Measurements from ENCODE around the gene SLC6A4.

The SLC6A4 gene

GRCh38 chr17:30235386-30236296 lies at the start of gene SLC6A4:
SLC6A4 (minus strand) TSS chr17:30235697; CDS start chr17:30221958, 13,739 bp downstream.
- no peak for DNase-seq (ENCODE audit: low read depth in 2 of 2)

GRCh38 chr17:30279156-30279555 lies 43.7 kb upstream of the SLC6A4 start:
- no peak for DNase-seq (ENCODE audit: low read depth in 2 of 2)

- DNase-seq (ENCODE audit: low read depth in 2 of 2) = no peak
These were observed 42.5 kb upstream of the SLC6A4 start for GRCh38 chr17:30278032-30278431.

GRCh38 chr17:30275911-30276310 lies 40.4 kb upstream of the SLC6A4 start:
- no peak for DNase-seq (ENCODE audit: low read depth in 2 of 2)

- DNase-seq (ENCODE audit: low read depth in 2 of 2) = no peak
These were observed 39.4 kb upstream of the SLC6A4 start for GRCh38 chr17:30274887-30275286.

GRCh38 chr17:30273373-30273772 lies 37.9 kb upstream of the SLC6A4 start:
- no peak for DNase-seq (ENCODE audit: low read depth in 2 of 2)

- DNase-seq (ENCODE audit: low read depth in 2 of 2) = no peak
These were observed 35.6 kb upstream of the SLC6A4 start for GRCh38 chr17:30271102-30271501.

GRCh38 chr17:30267625-30268024 lies 32.1 kb upstream of the SLC6A4 start:
- DNase-seq (ENCODE audit: low read depth in 2 of 2) = no peak

GRCh38 chr17:30263552-30264333 lies 28.2 kb upstream of the SLC6A4 start:
- no peak for DNase-seq (ENCODE audit: low read depth in 2 of 2)

- no peak for DNase-seq (ENCODE audit: low read depth in 2 of 2)
These were observed 21.4 kb upstream of the SLC6A4 start for GRCh38 chr17:30256756-30257506.

GRCh38 chr17:30254150-30254549 lies 18.7 kb upstream of the SLC6A4 start:
- no peak for DNase-seq (ENCODE audit: low read depth in 2 of 2)

- DNase-seq (ENCODE audit: low read depth in 2 of 2) = no peak
These were observed 17.8 kb upstream of the SLC6A4 start for GRCh38 chr17:30253312-30253711.

- no peak for DNase-seq (ENCODE audit: low read depth in 2 of 2)
These were observed 16.4 kb upstream of the SLC6A4 start for GRCh38 chr17:30251931-30252330.

- DNase-seq (ENCODE audit: low read depth in 2 of 2) = no peak
These were observed 14.0 kb upstream of the SLC6A4 start for GRCh38 chr17:30249460-30249859.

GRCh38 chr17:30248786-30249185 lies 13.3 kb upstream of the SLC6A4 start:
- DNase-seq (ENCODE audit: low read depth in 2 of 2) = no peak

GRCh38 chr17:30246460-30246859 lies 11.0 kb upstream of the SLC6A4 start:
- no peak for DNase-seq (ENCODE audit: low read depth in 2 of 2)

- DNase-seq (ENCODE audit: low read depth in 2 of 2) = no peak
These were observed 9.4 kb upstream of the SLC6A4 start for GRCh38 chr17:30244853-30245385.

- DNase-seq (ENCODE audit: low read depth in 2 of 2) = no peak
These were observed 8.1 kb upstream of the SLC6A4 start for GRCh38 chr17:30243568-30243967.

GRCh38 chr17:30243002-30243401 lies 7.5 kb upstream of the SLC6A4 start:
- no peak for DNase-seq (ENCODE audit: low read depth in 2 of 2)

- no peak for DNase-seq (ENCODE audit: low read depth in 2 of 2)
These were observed 5.6 kb upstream of the SLC6A4 start for GRCh38 chr17:30241051-30241450.

GRCh38 chr17:30240177-30240576 lies 4.7 kb upstream of the SLC6A4 start:
- no peak for DNase-seq (ENCODE audit: low read depth in 2 of 2)

GRCh38 chr17:30239089-30239462 lies 3.6 kb upstream of the SLC6A4 start:
- no peak for DNase-seq (ENCODE audit: low read depth in 2 of 2)
